Esophagus (tissue), 2 donors: ENCODE data around the gene NAA60. TPM values are rescaled to one million over a fixed set of nuclear protein-coding genes. Genes with fewer than 3 reads are reported as not detected.
"Not testable (repeated sequence)": the region's sequence is repeated elsewhere in the genome, so short reads cannot be mapped to it uniquely, and the experiment has no call there.

Experiments used
- H3K27ac ChIP-seq, 2 donors: one replicate each; pipeline ENCODE4 v1.5.1; 2013; ENCODE audit warnings: low read depth in 2 of 2, mild to moderate bottlenecking in 2 of 2, inconsistent platforms in 1 of 2, low read length in 1 of 2, moderate library complexity in 1 of 2
- H3K27me3 ChIP-seq, 2 donors: one replicate each; pipeline ENCODE4 v1.6.1; 2013; ENCODE audit warnings: low read length in 2 of 2, control low read depth in 1 of 2, mild to moderate bottlenecking in 1 of 2; ENCODE audit not compliant: insufficient read depth in 2 of 2, control insufficient read depth in 1 of 2
- H3K36me3 ChIP-seq, 2 donors: one replicate each; pipeline ENCODE4 v1.6.1; 2013; ENCODE audit warnings: low read length in 1 of 2; ENCODE audit not compliant: control insufficient read depth in 2 of 2, insufficient read depth in 2 of 2
- H3K4me1 ChIP-seq, 2 donors: one replicate each; pipeline ENCODE4 v1.6.1; 2013; ENCODE audit warnings: low read length in 1 of 2; ENCODE audit not compliant: control insufficient read depth in 2 of 2, insufficient read depth in 2 of 2
- H3K4me3 ChIP-seq, 2 donors: one replicate each; pipeline ENCODE4 v1.5.1; 2013; ENCODE audit warnings: low read length in 2 of 2, mild to moderate bottlenecking in 2 of 2, low read depth in 1 of 2, moderate library complexity in 1 of 2
- H3K9me3 ChIP-seq, 2 donors: one replicate each; pipeline ENCODE4 v1.6.1; 2013; ENCODE audit warnings: mild to moderate bottlenecking in 2 of 2, low read depth in 1 of 2, low read length in 1 of 2, moderate library complexity in 1 of 2; ENCODE audit not compliant: control insufficient read depth in 2 of 2, insufficient read depth in 1 of 2
- WGBS, 2 donors: extraction: QIAGEN DNeasy Blood & Tissue Kit; methylation state at CpG; one replicate each; pipeline ENCODE4 v1.1.7; 2013; 5-methylcytosine and 5-hydroxymethylcytosine counted together
- polyA plus RNA-seq, 2 donors: library from polyadenylated mRNA; stranded (reverse); fragments of 200-250 nt; gene quantifications; one replicate each; pipeline ENCODE4 v1.2.3, GENCODE V29; 2013
- donor health status: healthy with polysubstance abuse.
- donor health status: Bipolar disorder and iron deficiency.

Gene NAA60
- polyA plus RNA-seq, 2 donors: 23.3 to 28.7 TPM

- Histone ChIP-seq H3K4me3 (no peak overlapping the region), H3K27ac (no peak overlapping the region), H3K36me3 (peaks cover 14 to 28% of the 10 kb centered on the region in 2 donors), H3K9me3 (no peaks in the 10 kb centered on the region), H3K27me3 (no peaks in the 10 kb centered on the region), H3K4me1 (no peaks in the 10 kb centered on the region)
- 92 to 94% methylated on average over 4 of the region's 4 CpGs for WGBS, 2 donors
Measured at GRCh38 chr16:3515897-3516296, 72.4 kb downstream of the NAA60 start.

GRCh38 chr16:3518292-3518985, 75.0 kb downstream of the NAA60 start:
- no peak overlapping the region for H3K27ac ChIP-seq
- 81 to 82% methylated on average over 6 of the region's 6 CpGs for WGBS, 2 donors
- H3K9me3 ChIP-seq: no peaks in the 10 kb centered on the region
- H3K4me1 ChIP-seq: no peaks in the 10 kb centered on the region
- H3K36me3 ChIP-seq: peaks cover 16 to 22% of the 10 kb centered on the region in 2 donors
- H3K4me3 ChIP-seq: no peak overlapping the region
- H3K27me3 ChIP-seq: no peaks in the 10 kb centered on the region

GRCh38 chr16:3518986-3519348, 75.5 kb downstream of the NAA60 start:
- 93 to 96% methylated on average over 8 of the region's 8 CpGs for WGBS, 2 donors
- H3K27ac ChIP-seq: no peak overlapping the region
- H3K4me1 ChIP-seq: no peaks in the 10 kb centered on the region
- H3K9me3 ChIP-seq: no peaks in the 10 kb centered on the region
- no peaks in the 10 kb centered on the region for H3K27me3 ChIP-seq
- peaks cover 19 to 21% of the 10 kb centered on the region in 2 donors for H3K36me3 ChIP-seq
- H3K4me3 ChIP-seq: no peak overlapping the region

- Histone ChIP-seq H3K27ac (no peak overlapping the region), H3K27me3 (no peaks in the 10 kb centered on the region), H3K4me1 (no peaks in the 10 kb centered on the region), H3K36me3 (peaks cover 18 to 19% of the 10 kb centered on the region in 2 donors), H3K4me3 (no peak overlapping the region), H3K9me3 (no peaks in the 10 kb centered on the region)
- WGBS, 2 donors: 94 to 99% methylated on average over 2 of the region's 2 CpGs
Measured at GRCh38 chr16:3519581-3519980, 76.1 kb downstream of the NAA60 start.

- H3K27ac ChIP-seq: no peak overlapping the region
- H3K4me3 ChIP-seq: no peak overlapping the region
- 74 to 78% methylated on average over 4 of the region's 4 CpGs for WGBS, 2 donors
- H3K9me3 ChIP-seq: no peaks in the 10 kb centered on the region
- H3K36me3 ChIP-seq: peaks cover 18 to 19% of the 10 kb centered on the region in 2 donors
- no peaks in the 10 kb centered on the region for H3K4me1 ChIP-seq
- H3K27me3 ChIP-seq: no peaks in the 10 kb centered on the region
Measured at GRCh38 chr16:3520413-3520812, 76.9 kb downstream of the NAA60 start.

- Histone ChIP-seq H3K36me3 (peaks cover 18 to 19% of the 10 kb centered on the region in 2 donors), H3K4me1 (no peaks in the 10 kb centered on the region), H3K9me3 (no peaks in the 10 kb centered on the region), H3K27me3 (no peaks in the 10 kb centered on the region), H3K27ac (no peak overlapping the region), H3K4me3 (no peak overlapping the region)
- WGBS, 2 donors: 77% methylated on average over 8 of the region's 8 CpGs
Measured at GRCh38 chr16:3520841-3521240, 77.4 kb downstream of the NAA60 start.

GRCh38 chr16:3523281-3523680, 79.8 kb downstream of the NAA60 start:
- Histone ChIP-seq H3K27me3 (no peaks in the 10 kb centered on the region), H3K36me3 (peaks cover 12 to 16% of the 10 kb centered on the region in 2 donors), H3K27ac (no peak overlapping the region), H3K4me1 (no peaks in the 10 kb centered on the region), H3K9me3 (no peaks in the 10 kb centered on the region), H3K4me3 (no peak overlapping the region)
- 96 to 98% methylated on average over 3 of the region's 3 CpGs for WGBS, 2 donors

- no peak overlapping the region for H3K4me3 ChIP-seq
- peaks cover 6 to 14% of the 10 kb centered on the region in 2 donors for H3K36me3 ChIP-seq
- 90 to 91% methylated on average over 5 of the region's 5 CpGs for WGBS, 2 donors
- no peak overlapping the region for H3K27ac ChIP-seq
- no peaks in the 10 kb centered on the region for H3K27me3 ChIP-seq
- no peaks in the 10 kb centered on the region for H3K9me3 ChIP-seq
- no peaks in the 10 kb centered on the region for H3K4me1 ChIP-seq
Measured at GRCh38 chr16:3525951-3526350, 82.5 kb downstream of the NAA60 start.

- peaks cover 7 to 13% of the 10 kb centered on the region in 2 donors for H3K36me3 ChIP-seq
- WGBS, 2 donors: 63 to 71% methylated on average over 12 of the region's 12 CpGs
Measured at GRCh38 chr16:3527216-3527829, 83.8 kb downstream of the NAA60 start.

GRCh38 chr16:3528406-3528805, 84.9 kb downstream of the NAA60 start:
- peaks cover 5 to 20% of the 10 kb centered on the region in 2 donors for H3K36me3 ChIP-seq
- WGBS, 2 donors: 97 to 100% methylated on average over 2 of the region's 2 CpGs
- H3K27ac ChIP-seq: no peak overlapping the region
- no peaks in the 10 kb centered on the region for H3K27me3 ChIP-seq
- no peaks in the 10 kb centered on the region for H3K4me1 ChIP-seq
- no peak overlapping the region for H3K4me3 ChIP-seq
- H3K9me3 ChIP-seq: no peaks in the 10 kb centered on the region

More at GRCh38 chr16:3527216-3527829, 83.8 kb downstream of the NAA60 start:
- not testable (repeated sequence) for H3K9me3 ChIP-seq, H3K4me1 ChIP-seq, H3K27me3 ChIP-seq, H3K27ac ChIP-seq, H3K4me3 ChIP-seq
